ENCODE results near the gene SRCAP. TPM values are rescaled to one million over a fixed set of nuclear protein-coding genes. Genes with fewer than 3 reads are reported as not detected.

SRCAP gene
- total RNA-seq, 1 experiment from 2014 or later = 9.4 TPM

- DNase-seq (ENCODE audit: low read depth, low spot score) = no peak
- in situ Hi-C loops (cut with HindIII; ENCODE audit: low pct_unique_long_range_greater_than_20kb, low sequenced_read_pairs) = no loop called here
Observed at GRCh38 chr16:30721167-30721566, 22.2 kb downstream of the SRCAP start.

- in situ Hi-C loops (cut with HindIII; ENCODE audit: low pct_unique_long_range_greater_than_20kb, low sequenced_read_pairs) = no loop called here
- DNase-seq (ENCODE audit: low read depth, low spot score) = no peak
Observed at GRCh38 chr16:30721606-30722005, 22.6 kb downstream of the SRCAP start.

- no peak for DNase-seq (ENCODE audit: low read depth, low spot score)
- in situ Hi-C loops (cut with HindIII; ENCODE audit: low pct_unique_long_range_greater_than_20kb, low sequenced_read_pairs) = no loop called here
Observed at GRCh38 chr16:30722443-30722842, 23.5 kb downstream of the SRCAP start.

DNA sequence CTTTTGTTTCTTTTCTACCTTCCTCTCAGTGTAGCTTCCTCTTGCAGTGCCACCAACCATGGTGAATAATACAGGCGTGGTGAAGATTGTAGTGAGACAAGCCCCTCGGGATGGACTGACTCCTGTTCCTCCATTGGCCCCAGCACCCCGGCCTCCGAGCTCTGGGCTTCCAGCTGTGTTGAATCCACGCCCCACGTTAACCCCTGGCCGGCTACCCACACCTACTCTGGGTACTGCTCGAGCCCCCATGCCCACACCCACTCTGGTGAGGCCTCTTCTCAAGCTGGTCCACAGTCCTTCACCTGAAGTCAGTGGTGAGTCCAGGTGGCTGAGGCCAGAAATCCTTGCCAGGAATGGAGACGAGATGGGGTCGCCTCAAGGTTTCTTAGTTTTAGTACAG, 23.9 kb downstream of the SRCAP start:
- no peak for DNase-seq (ENCODE audit: low read depth, low spot score)
- in situ Hi-C loops (cut with HindIII; ENCODE audit: low pct_unique_long_range_greater_than_20kb, low sequenced_read_pairs) = no loop called here

DNA sequence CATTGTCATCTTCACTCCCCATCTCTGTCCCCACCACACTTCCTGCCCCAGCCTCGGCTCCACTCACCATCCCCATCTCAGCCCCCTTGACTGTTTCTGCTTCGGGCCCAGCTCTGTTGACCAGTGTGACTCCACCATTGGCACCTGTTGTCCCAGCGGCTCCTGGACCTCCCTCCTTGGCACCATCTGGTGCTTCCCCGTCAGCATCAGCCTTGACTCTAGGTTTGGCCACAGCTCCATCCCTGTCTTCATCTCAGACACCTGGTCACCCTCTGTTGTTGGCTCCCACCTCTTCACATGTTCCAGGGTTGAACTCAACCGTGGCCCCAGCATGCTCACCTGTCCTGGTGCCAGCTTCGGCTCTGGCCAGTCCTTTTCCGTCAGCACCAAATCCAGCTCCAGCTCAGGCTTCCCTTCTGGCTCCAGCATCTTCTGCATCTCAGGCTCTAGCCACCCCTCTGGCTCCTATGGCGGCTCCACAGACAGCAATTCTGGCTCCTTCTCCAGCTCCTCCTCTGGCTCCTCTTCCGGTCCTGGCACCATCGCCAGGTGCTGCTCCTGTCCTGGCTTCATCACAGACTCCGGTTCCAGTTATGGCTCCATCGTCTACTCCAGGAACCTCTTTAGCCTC, 24.9 kb downstream of the SRCAP start:
- in situ Hi-C loops (cut with HindIII; ENCODE audit: low pct_unique_long_range_greater_than_20kb, low sequenced_read_pairs) = no loop called here
- DNase-seq (ENCODE audit: low read depth, low spot score) = no peak

DNA sequence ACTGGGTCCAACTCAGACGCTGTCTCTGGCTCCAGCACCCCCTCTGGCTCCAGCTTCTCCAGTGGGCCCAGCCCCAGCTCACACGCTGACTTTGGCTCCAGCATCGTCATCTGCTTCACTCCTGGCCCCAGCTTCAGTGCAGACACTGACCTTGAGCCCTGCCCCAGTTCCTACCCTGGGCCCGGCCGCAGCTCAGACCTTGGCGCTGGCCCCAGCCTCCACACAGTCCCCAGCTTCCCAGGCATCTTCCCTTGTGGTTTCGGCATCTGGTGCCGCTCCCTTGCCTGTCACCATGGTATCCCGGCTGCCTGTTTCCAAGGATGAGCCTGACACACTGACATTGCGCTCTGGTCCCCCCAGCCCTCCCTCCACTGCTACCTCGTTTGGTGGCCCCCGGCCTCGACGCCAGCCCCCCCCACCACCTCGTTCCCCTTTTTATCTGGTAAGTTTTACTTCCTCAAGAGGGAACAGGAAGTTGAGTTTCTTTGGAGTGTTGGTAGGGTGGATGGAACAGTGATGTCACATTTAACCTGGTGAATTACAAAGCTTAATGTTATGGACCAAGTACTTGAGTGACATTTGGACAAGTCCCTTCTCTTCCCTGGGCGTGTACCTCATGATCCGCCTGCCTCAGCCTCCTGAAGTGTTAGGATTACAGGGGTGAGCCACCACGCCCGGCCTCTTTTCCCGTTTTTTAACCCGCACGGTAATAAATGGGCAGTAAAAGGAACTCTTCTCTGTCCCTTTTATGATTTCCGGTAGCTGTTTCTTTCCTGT, 25.9 kb downstream of the SRCAP start:
- in situ Hi-C loops (cut with HindIII; ENCODE audit: low pct_unique_long_range_greater_than_20kb, low sequenced_read_pairs) = no loop called here
- DNase-seq (ENCODE audit: low read depth, low spot score) = no peak

GRCh38 chr16:30725418-30725792, 26.4 kb downstream of the SRCAP start:
- in situ Hi-C loops (cut with HindIII; ENCODE audit: low pct_unique_long_range_greater_than_20kb, low sequenced_read_pairs) = no loop called here
- DNase-seq (ENCODE audit: low read depth, low spot score) = no peak

DNA sequence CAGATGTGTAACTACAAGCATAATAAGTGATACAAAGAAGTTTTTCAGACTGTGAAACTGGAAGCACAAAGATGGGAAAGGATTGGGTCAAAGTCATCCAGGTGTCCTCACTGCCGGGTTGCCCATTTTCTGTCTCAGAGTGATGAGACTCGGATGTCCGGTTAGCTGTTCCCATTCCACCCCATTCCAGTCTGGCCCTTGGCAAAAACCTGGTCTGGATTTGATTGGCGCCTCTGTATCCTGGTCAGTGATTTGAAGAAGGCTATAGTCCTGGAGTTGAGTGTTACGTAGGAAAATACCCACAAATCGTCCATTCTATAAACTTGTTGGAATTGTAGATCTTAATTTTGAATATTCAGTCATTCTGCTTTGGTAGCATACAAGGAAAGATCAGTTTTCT, 29.4 kb downstream of the SRCAP start:
- in situ Hi-C loops (cut with HindIII; ENCODE audit: low pct_unique_long_range_greater_than_20kb, low sequenced_read_pairs) = no loop called here

GRCh38 chr16:30728899-30729672, 30.1 kb downstream of the SRCAP start:
- in situ Hi-C loops (cut with HindIII; ENCODE audit: low pct_unique_long_range_greater_than_20kb, low sequenced_read_pairs) = no loop called here
- no peak for DNase-seq (ENCODE audit: low read depth, low spot score)

More for the DNA sequence above, 29.4 kb downstream of the SRCAP start:
- no peak for DNase-seq (ENCODE audit: low read depth, low spot score)

DNA sequence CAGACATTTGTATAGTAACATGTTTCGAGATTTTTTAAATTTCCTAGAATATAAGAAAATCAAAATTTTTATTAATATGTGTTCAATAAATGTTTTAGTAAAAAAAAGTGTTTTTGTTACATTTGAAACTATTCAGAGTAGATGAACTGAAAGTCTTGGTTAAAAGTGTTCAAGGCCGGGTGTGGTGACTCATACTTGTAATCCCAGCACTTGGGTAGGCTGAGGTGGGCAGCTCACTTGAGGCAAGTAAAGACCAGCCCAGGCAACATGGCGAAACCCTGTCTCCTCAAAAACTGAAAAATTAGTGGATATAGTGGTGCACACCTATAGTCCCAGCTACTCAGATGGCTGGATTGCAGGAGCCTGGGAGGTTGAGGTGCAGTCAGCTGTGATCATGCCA, 32.4 kb downstream of the SRCAP start:
- no peak for DNase-seq (ENCODE audit: low read depth, low spot score)
- in situ Hi-C loops (cut with HindIII; ENCODE audit: low pct_unique_long_range_greater_than_20kb, low sequenced_read_pairs) = no loop called here

- DNase-seq (ENCODE audit: low read depth, low spot score) = no peak
- in situ Hi-C loops (cut with HindIII; ENCODE audit: low pct_unique_long_range_greater_than_20kb, low sequenced_read_pairs) = no loop called here
Observed at GRCh38 chr16:30736995-30737793, 38.2 kb downstream of the SRCAP start.

DNA sequence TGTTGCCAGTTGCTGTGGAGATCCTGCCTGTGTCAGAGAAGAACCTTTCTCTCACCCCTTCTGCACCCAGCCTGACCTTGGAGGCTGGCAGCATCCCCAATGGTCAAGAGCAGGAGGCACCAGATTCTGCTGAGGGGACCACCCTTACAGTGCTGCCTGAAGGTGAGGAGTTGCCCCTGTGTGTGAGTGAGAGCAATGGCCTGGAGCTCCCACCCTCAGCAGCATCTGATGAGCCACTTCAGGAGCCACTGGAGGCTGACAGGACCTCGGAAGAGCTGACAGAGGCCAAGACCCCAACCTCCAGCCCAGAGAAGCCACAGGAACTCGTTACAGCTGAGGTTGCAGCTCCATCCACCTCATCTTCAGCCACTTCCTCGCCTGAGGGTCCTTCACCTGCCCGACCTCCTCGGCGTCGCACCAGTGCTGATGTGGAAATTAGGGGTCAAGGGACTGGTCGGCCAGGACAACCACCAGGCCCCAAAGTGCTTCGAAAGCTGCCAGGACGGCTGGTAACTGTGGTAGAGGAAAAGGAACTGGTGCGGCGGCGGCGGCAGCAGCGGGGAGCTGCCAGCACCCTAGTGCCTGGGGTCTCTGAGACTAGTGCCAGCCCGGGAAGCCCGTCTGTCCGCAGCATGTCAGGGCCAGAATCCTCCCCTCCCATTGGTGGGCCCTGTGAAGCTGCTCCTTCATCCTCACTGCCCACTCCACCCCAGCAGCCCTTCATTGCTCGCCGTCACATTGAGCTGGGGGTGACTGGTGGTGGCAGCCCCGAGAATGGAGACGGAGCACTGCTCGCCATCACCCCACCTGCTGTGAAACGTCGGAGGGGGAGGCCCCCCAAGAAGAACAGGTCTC, 39.0 kb downstream of the SRCAP start:
- no peak for DNase-seq (ENCODE audit: low read depth, low spot score)
- in situ Hi-C loops (cut with HindIII; ENCODE audit: low pct_unique_long_range_greater_than_20kb, low sequenced_read_pairs) = no loop called here

GRCh38 chr16:30738984-30739951, 40.3 kb downstream of the SRCAP start:
- in situ Hi-C loops (cut with HindIII; ENCODE audit: low pct_unique_long_range_greater_than_20kb, low sequenced_read_pairs) = no loop called here
- no peak for DNase-seq (ENCODE audit: low read depth, low spot score)

GRCh38 chr16:30740364-30741251, 41.6 kb downstream of the SRCAP start:
- in situ Hi-C loops (cut with HindIII; ENCODE audit: low pct_unique_long_range_greater_than_20kb, low sequenced_read_pairs) = no loop called here
- peak; percentile 27 for DNase-seq (ENCODE audit: low read depth, low spot score)

DNA sequence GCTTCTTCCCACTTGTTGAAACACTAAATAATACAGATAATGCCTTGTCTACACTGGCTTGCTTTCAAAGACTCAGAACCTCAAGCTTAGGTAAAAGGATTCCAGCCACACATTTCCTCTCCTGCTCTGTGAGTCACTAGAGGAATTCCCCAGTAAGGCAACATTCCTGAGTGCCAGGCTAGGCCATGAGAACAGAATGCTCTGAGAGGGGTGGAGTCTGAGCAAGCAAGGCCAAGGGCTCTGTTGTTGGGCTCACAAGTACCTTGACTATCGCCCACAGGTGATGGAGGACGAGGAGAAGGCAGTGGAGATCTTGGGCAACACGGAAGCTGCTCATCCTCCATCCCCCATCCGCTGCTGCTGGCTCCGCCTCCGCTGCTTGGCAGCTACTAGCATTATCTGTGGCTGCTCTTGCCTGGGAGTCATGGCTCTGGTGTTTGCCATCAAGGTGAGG, 42.5 kb downstream of the SRCAP start:
- in situ Hi-C loops (cut with HindIII; ENCODE audit: low pct_unique_long_range_greater_than_20kb, low sequenced_read_pairs) = no loop called here
- DNase-seq (ENCODE audit: low read depth, low spot score) = no peak

Measured in SK-MEL-5 (cell line).